Endothelial cell of umbilical vein (primary cell): ENCODE measurements around the gene ENTPD3. TPM values are rescaled to one million over a fixed set of nuclear protein-coding genes. Genes with fewer than 3 reads are reported as not detected.
A peak's percentile ranks its signal among the peaks of the same experiment; 100 is the strongest.

Experiments
- Bru-seq: library from RNA; stranded (reverse); fragments of 400-500 nt; gene quantifications from one replicate; lab custom pipeline; 2021; lab: Mats Ljungman, UMichigan
- BruChase-seq, 2 experiments: library from RNA; stranded (reverse); fragments of 400-500 nt; gene quantifications; one replicate each; lab custom pipeline; 2021; lab: Mats Ljungman, UMichigan
- BruUV-seq: library from RNA; stranded (reverse); fragments of 400-500 nt; replicated peaks from 2 replicates; lab custom pipeline; 2021; lab: Mats Ljungman, UMichigan
- CTCF ChIA-PET: fragments of 300-600, 350-600 bp; sonication (Branson Sonifier 250); formaldehyde crosslinking; loops from one replicate; lab custom pipeline; 2021; ENCODE audit warnings: antibody characterized with exemption, inconsistent platforms; lab: Charles Lee
- POLR2A ChIA-PET: fragments of 300-600, 350-600 bp; sonication (Branson Sonifier 250); formaldehyde crosslinking; loops from one replicate; lab custom pipeline; 2021; ENCODE audit warnings: antibody characterized with exemption, inconsistent platforms; lab: Charles Lee
- DNase-seq: peaks from one replicate; pipeline ENCODE4 v3.0.0-alpha.2; 2011; ENCODE audit warnings: low read depth, low spot score
- FAIRE-seq: peaks from 2 replicates; lab custom pipeline; 2011; peaks lifted over from hg19 to GRCh38; lab: Jason Lieb, UNC
- H2AFZ ChIP-seq: 2 replicates; pipeline ENCODE4 v1.6.0; 2012; ENCODE audit warnings: low read depth, low read length, control low read depth, inconsistent platforms
- H3K27ac ChIP-seq: 2 replicates; pipeline ENCODE4 v1.5.1; 2011; ENCODE audit warnings: low read depth, mild to moderate bottlenecking, control low read depth, low read length, moderate library complexity; ENCODE audit not compliant: insufficient read depth
- H3K27me3 ChIP-seq, 2 experiments: 2 replicates each; pipeline versions ENCODE4 v1.6.0 to v1.6.1; 2011; ENCODE audit warnings: low read length in 2 of 2, mixed read lengths in 1 of 2; ENCODE audit not compliant: control insufficient read depth in 2 of 2, insufficient read depth in 2 of 2
- H3K36me3 ChIP-seq, 2 experiments: 2 replicates in 1 of 2; 3 replicates in 1 of 2; pipeline ENCODE4 v1.5.1; 2011; ENCODE audit warnings: low read length in 2 of 2, mild to moderate bottlenecking in 1 of 2, moderate library complexity in 1 of 2; ENCODE audit not compliant: control insufficient read depth in 2 of 2, insufficient read depth in 2 of 2; ENCODE audit errors: extremely low read depth in 1 of 2
- H3K4me1 ChIP-seq: 3 replicates; pipeline ENCODE4 v1.5.1; 2011; ENCODE audit warnings: mild to moderate bottlenecking, low read length; ENCODE audit not compliant: control insufficient read depth, insufficient read depth; ENCODE audit errors: extremely low read depth
- H3K4me2 ChIP-seq: 2 replicates; pipeline ENCODE4 v1.6.1; 2011; ENCODE audit warnings: low read length, control low read depth, mixed read lengths; ENCODE audit not compliant: insufficient read depth
- H3K4me3 ChIP-seq, 3 experiments: fragments of 200-600 bp in 1 of 3; sonication (generic), shearing (Covaris generic) in 1 of 3; replicated peaks in 1 of 3; 2 replicates each; pipeline ENCODE4 v1.5.1; 2011 to 2016; ENCODE audit warnings: control low read depth in 3 of 3, low read length in 3 of 3, mild to moderate bottlenecking in 2 of 3, inconsistent platforms in 1 of 3, low read depth in 1 of 3, moderate library complexity in 1 of 3; ENCODE audit not compliant: insufficient read depth in 1 of 3
- H3K79me2 ChIP-seq: 2 replicates; pipeline ENCODE4 v1.6.0; 2012; ENCODE audit warnings: low read length, inconsistent platforms; ENCODE audit not compliant: control insufficient read depth, insufficient read depth
- H3K9ac ChIP-seq: replicated peaks from 2 replicates; pipeline ENCODE3; 2011; ENCODE audit warnings: low read length, control low read depth; ENCODE audit not compliant: insufficient read depth; ENCODE audit errors: extremely low read depth
- H3K9me1 ChIP-seq: replicated peaks from 3 replicates; pipeline ENCODE4 v1.6.0; 2011; ENCODE audit warnings: mild to moderate bottlenecking, low read length; ENCODE audit not compliant: control insufficient read depth, insufficient read depth; ENCODE audit errors: extremely low read depth
- H3K9me3 ChIP-seq: replicated peaks from 2 replicates; pipeline ENCODE4 v1.5.1; 2012; ENCODE audit warnings: low read length, inconsistent platforms; ENCODE audit not compliant: control insufficient read depth, insufficient read depth
- H4K20me1 ChIP-seq: replicated peaks from 2 replicates; pipeline ENCODE3; 2011; ENCODE audit warnings: mild to moderate bottlenecking, low read length; ENCODE audit not compliant: control insufficient read depth, insufficient read depth; ENCODE audit errors: extremely low read depth
- EZH2 ChIP-seq: IDR thresholded peaks from 2 replicates; pipeline ENCODE4 v1.6.1; 2012; ENCODE audit warnings: borderline replicate concordance, low read depth, mild to moderate bottlenecking, moderate library complexity, low read length, inconsistent platforms; ENCODE audit not compliant: severe bottlenecking
- FOS ChIP-seq: IDR thresholded peaks from 2 replicates; pipeline ENCODE4 v1.6.1; 2011; ENCODE audit warnings: mild to moderate bottlenecking, low read length, moderate library complexity, borderline replicate concordance; ENCODE audit not compliant: insufficient read depth
- GATA2 ChIP-seq: IDR thresholded peaks from 2 replicates; pipeline ENCODE4 v1.7.0; 2011; ENCODE audit warnings: low read depth, mild to moderate bottlenecking, moderate library complexity, mixed read lengths, low read length; ENCODE audit not compliant: insufficient read length, insufficient read depth
- JUN ChIP-seq: IDR thresholded peaks from 2 replicates; pipeline ENCODE4 v1.6.1; 2011; ENCODE audit warnings: borderline replicate concordance, low read depth; ENCODE audit not compliant: insufficient read length, insufficient read depth
- MYC ChIP-seq: IDR thresholded peaks from one replicate; pipeline ENCODE4 v1.6.1; 2011; ENCODE audit warnings: mild to moderate bottlenecking, low read depth, low read length
- POLR2A ChIP-seq: IDR thresholded peaks from 2 replicates; pipeline ENCODE4 v1.6.1; 2012; ENCODE audit warnings: low read depth, mild to moderate bottlenecking, control low read depth, low read length
- POLR2AphosphoS5 ChIP-seq: IDR thresholded peaks from 2 replicates; pipeline ENCODE4 v1.6.1; 2012; ENCODE audit warnings: low read depth, mild to moderate bottlenecking, control low read depth, low read length, moderate library complexity; ENCODE audit not compliant: insufficient read depth
- dilution Hi-C: fragments of 300-500 bp; cut with MboI; formaldehyde crosslinking; loops from one replicate; pipeline ENCODE4 v1.15.0; 2019; ENCODE audit warnings: low sequenced_read_pairs; ENCODE audit not compliant: extremely low pct_ligation_motif_present
- intact Hi-C: fragments of 100-400 bp; cut with micrococcal nuclease; formaldehyde crosslinking; loops from one replicate; pipeline ENCODE4 v1.10.0; 2022
- long read RNA-seq: library from polyadenylated mRNA; stranded (forward); transcript quantifications from one replicate; pipeline ENCODE4 v2.0.0, GENCODE V29; 2021
- polyA minus RNA-seq, 3 experiments: library from RNA; depleted of rRNA, polyadenylated mRNA; stranded (reverse); fragments of >200 nt; gene quantifications; 1 replicate in 1 of 3; 2 replicates in 2 of 3; pipeline ENCODE4 v1.2.3, GENCODE V29; 2011
- polyA plus RNA-seq, 4 experiments: library from polyadenylated mRNA; depleted of rRNA in 3 of 4; stranded (reverse) in 3 of 4; unstranded in 1 of 4; fragments of >200 nt; gene quantifications; 2 replicates each; pipeline versions ENCODE4 v1.2.1 to v1.2.3, GENCODE V29; 2011 to 2012; ENCODE audit warnings: missing spikeins in 1 of 4
- total RNA-seq: library from RNA; stranded (reverse); gene quantifications from 2 replicates; pipeline ENCODE4 v1.2.3, GENCODE V29; 2021
- TF ChIP-seq, protein P1 (sequence below): IDR thresholded peaks from 2 replicates; pipeline ENCODE4 v1.6.1; 2011; ENCODE audit not compliant: insufficient read depth, insufficient read length
- TF ChIP-seq, protein P2 (sequence below), 2 donors: IDR thresholded peaks; 1 replicate in 1 of 2; 2 replicates in 1 of 2; pipeline ENCODE4 v1.5.1; 2011; ENCODE audit warnings: low read length in 2 of 2, mild to moderate bottlenecking in 2 of 2, moderate library complexity in 2 of 2, control low read depth in 1 of 2, inconsistent platforms in 1 of 2, low read depth in 1 of 2; ENCODE audit not compliant: insufficient read depth in 1 of 2; ENCODE audit errors: extremely low read depth in 1 of 2

ENTPD3 gene
- not detected in 2 replicates for total RNA-seq
- 0.03 TPM in 1 of 2 replicates, not detected in the other for polyA plus RNA-seq
- 0.03 TPM in 2 replicates for polyA plus RNA-seq (2011; cell fraction: cytosol; rRNA removed)
- not detected in 2 replicates for polyA plus RNA-seq (2011; cell fraction: nucleus; rRNA removed)
- polyA plus RNA-seq (2012), result not detected in 2 replicates
- not detected in 2 replicates for polyA minus RNA-seq
- polyA minus RNA-seq (2011; cell fraction: cytosol; rRNA and poly(A)+ RNA removed), result not detected
- not detected in 2 replicates for polyA minus RNA-seq (2011; cell fraction: nucleus; rRNA and poly(A)+ RNA removed)
- Bru-seq, nascent RNA, result percentile 6 among the genes with signal in this experiment
- not detected for BruChase-seq, experiment 1, labeled RNA remaining after a 6-hour chase
- BruChase-seq, experiment 2, labeled RNA remaining after a 2-hour chase, result not detected
- long read RNA-seq, result 0 reads

- dilution Hi-C loops, result no loop called here
- H4K20me1 ChIP-seq, result no peaks in the 10 kb centered on the region
- peaks cover 18 to 21% of the 10 kb centered on the region in 2 experiments for H3K27me3 ChIP-seq
- H3K79me2 ChIP-seq, result no peaks in the 10 kb centered on the region
- peak within 1 kb of the TSS; percentile 92 for H2AFZ ChIP-seq
- ChIA-PET POLR2A (no interaction called here), CTCF (interaction anchor here (0.5 kb wide), 1 partner anchor 11 kb away, joined by 3 read pairs; no protein-coding TSS in a partner anchor)
- DNase-seq, result peak; percentile 17
- no peaks in the 10 kb centered on the region for H3K9me3 ChIP-seq
- no peaks in the 10 kb centered on the region for H3K9me1 ChIP-seq
- peaks cover 7% of the 10 kb centered on the region for H3K4me1 ChIP-seq
- peak; percentile 54 for FAIRE-seq
- TF ChIP-seq GATA2 (no peak), EZH2 (peak; percentile 36)
- peak within 1 kb of the TSS in 2 of 3 experiments; percentile 35 to 44 for H3K4me3 ChIP-seq
- H3K9ac ChIP-seq, result no peak within 1 kb of the TSS
- no peaks in the 10 kb centered on the region for H3K36me3 ChIP-seq
- no TSS peak for BruUV-seq
- H3K27ac ChIP-seq, result no peak within 1 kb of the TSS
- H3K4me2 ChIP-seq, result peak within 1 kb of the TSS; percentile 54
- intact Hi-C loops, result no loop called here
Measured at GRCh38 chr3:40387001-40387894, at the start of gene ENTPD3. ENTPD3 (plus strand) TSS chr3:40387184; CDS start chr3:40388058, 874 bp downstream.

DNA sequence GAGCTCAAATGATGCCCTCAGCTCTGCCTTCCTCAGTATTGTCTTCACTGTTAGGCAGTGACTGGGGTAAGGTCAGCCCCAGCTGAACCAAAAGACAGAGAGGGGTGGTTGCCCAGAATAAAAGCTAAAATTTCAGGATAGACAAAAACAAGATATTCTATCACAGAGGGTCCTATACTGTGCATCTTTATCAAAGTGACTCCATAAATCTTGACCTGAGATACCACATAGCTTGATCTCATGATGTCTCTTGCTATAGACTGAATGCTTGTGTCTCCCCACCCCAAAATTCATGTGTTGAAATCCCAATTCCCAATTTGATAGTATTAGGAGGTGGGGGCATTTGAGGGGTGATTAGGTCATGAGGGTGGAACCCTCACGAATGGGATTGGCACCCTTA, 47.1 kb upstream of the ENTPD3 start:
- dilution Hi-C loops, result no loop called here
- TF ChIP-seq, protein P1, sequence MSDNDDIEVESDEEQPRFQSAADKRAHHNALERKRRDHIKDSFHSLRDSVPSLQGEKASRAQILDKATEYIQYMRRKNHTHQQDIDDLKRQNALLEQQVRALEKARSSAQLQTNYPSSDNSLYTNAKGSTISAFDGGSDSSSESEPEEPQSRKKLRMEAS, result no peak
- no peak for TF ChIP-seq MYC
- no peak for TF ChIP-seq JUN
- TF ChIP-seq, protein P2, sequence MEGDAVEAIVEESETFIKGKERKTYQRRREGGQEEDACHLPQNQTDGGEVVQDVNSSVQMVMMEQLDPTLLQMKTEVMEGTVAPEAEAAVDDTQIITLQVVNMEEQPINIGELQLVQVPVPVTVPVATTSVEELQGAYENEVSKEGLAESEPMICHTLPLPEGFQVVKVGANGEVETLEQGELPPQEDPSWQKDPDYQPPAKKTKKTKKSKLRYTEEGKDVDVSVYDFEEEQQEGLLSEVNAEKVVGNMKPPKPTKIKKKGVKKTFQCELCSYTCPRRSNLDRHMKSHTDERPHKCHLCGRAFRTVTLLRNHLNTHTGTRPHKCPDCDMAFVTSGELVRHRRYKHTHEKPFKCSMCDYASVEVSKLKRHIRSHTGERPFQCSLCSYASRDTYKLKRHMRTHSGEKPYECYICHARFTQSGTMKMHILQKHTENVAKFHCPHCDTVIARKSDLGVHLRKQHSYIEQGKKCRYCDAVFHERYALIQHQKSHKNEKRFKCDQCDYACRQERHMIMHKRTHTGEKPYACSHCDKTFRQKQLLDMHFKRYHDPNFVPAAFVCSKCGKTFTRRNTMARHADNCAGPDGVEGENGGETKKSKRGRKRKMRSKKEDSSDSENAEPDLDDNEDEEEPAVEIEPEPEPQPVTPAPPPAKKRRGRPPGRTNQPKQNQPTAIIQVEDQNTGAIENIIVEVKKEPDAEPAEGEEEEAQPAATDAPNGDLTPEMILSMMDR (IDR thresholded peaks at IDR 0.05; ENCODE audit: extremely low read depth in 1 of 2, insufficient read depth in 1 of 2, low read depth in 1 of 2, low read length in 2 of 2), result no peak
- TF ChIP-seq FOS, result no peak
- no peak for TF ChIP-seq GATA2
- TF ChIP-seq POLR2A, result no peak
- TF ChIP-seq POLR2AphosphoS5, result no peak
- TF ChIP-seq EZH2, result no peak
- no peak for FAIRE-seq

More for the DNA sequence above, 47.1 kb upstream of the ENTPD3 start:
- no peak overlapping the region for H2AFZ ChIP-seq
- no peaks in the 10 kb centered on the region for H3K9me3 ChIP-seq
- H3K36me3 ChIP-seq, result no peaks in the 10 kb centered on the region
- ChIA-PET CTCF (no interaction called here), POLR2A (no interaction called here)
- H3K4me3 ChIP-seq, result no peak overlapping the region
- no peak for DNase-seq
- BruUV-seq, result no TSS peak
- no peaks in the 10 kb centered on the region for H4K20me1 ChIP-seq
- no peaks in the 10 kb centered on the region for H3K4me1 ChIP-seq
- H3K9me1 ChIP-seq, result no peaks in the 10 kb centered on the region
- H3K27me3 ChIP-seq, result peaks cover 0 to 3% of the 10 kb centered on the region in 2 experiments
- H3K27ac ChIP-seq, result no peak overlapping the region
- intact Hi-C loops, result no loop called here
- H3K4me2 ChIP-seq, result no peak overlapping the region
- no peaks in the 10 kb centered on the region for H3K79me2 ChIP-seq
- no peak overlapping the region for H3K9ac ChIP-seq
